ENCODE measurements around the gene SULT1B1.

SULT1B1 gene

GRCh38 chr4:69749771-69750170 is 10.6 kb downstream of the SULT1B1 start:
- DNase-seq (ENCODE audit: low read depth in 2 of 2) = no peak

- DNase-seq (ENCODE audit: low read depth in 2 of 2) = no peak
These were observed 12.2 kb downstream of the SULT1B1 start for GRCh38 chr4:69748173-69748572.

GRCh38 chr4:69744157-69744478 is 16.3 kb downstream of the SULT1B1 start:
- no peak for DNase-seq (ENCODE audit: low read depth in 2 of 2)

GRCh38 chr4:69743476-69744156 is 16.8 kb downstream of the SULT1B1 start:
- DNase-seq (ENCODE audit: low read depth in 2 of 2) = no peak

- DNase-seq (ENCODE audit: low read depth in 2 of 2) = no peak
These were observed 17.8 kb downstream of the SULT1B1 start for GRCh38 chr4:69742596-69742995.

GRCh38 chr4:69738872-69739271 is 21.5 kb downstream of the SULT1B1 start:
- no peak for DNase-seq (ENCODE audit: low read depth in 2 of 2)

GRCh38 chr4:69735119-69735518 is 25.3 kb downstream of the SULT1B1 start:
- DNase-seq (ENCODE audit: low read depth in 2 of 2) = no peak

- no peak for DNase-seq (ENCODE audit: low read depth in 2 of 2)
These were observed 28.6 kb downstream of the SULT1B1 start for GRCh38 chr4:69731847-69732246.

- no peak for DNase-seq (ENCODE audit: low read depth in 2 of 2)
These were observed 29.2 kb downstream of the SULT1B1 start for GRCh38 chr4:69731241-69731640.

- no peak for DNase-seq (ENCODE audit: low read depth in 2 of 2)
These were observed 30.4 kb downstream of the SULT1B1 start for GRCh38 chr4:69730002-69730401.

GRCh38 chr4:69727926-69728325 is 32.5 kb downstream of the SULT1B1 start:
- no peak for DNase-seq (ENCODE audit: low read depth in 2 of 2)

GRCh38 chr4:69727426-69727825 is 33.0 kb downstream of the SULT1B1 start:
- DNase-seq (ENCODE audit: low read depth in 2 of 2) = no peak

GRCh38 chr4:69726971-69727370 is 33.4 kb downstream of the SULT1B1 start:
- no peak for DNase-seq (ENCODE audit: low read depth in 2 of 2)

- DNase-seq (ENCODE audit: low read depth in 2 of 2) = no peak
These were observed 41.8 kb downstream of the SULT1B1 start for GRCh38 chr4:69718396-69719271.

GRCh38 chr4:69717778-69718177 is 42.6 kb downstream of the SULT1B1 start:
- no peak for DNase-seq (ENCODE audit: low read depth in 2 of 2)

- DNase-seq (ENCODE audit: low read depth in 2 of 2) = no peak
These were observed 43.8 kb downstream of the SULT1B1 start for GRCh38 chr4:69716654-69717053.

GRCh38 chr4:69714086-69714485 is 46.3 kb downstream of the SULT1B1 start:
- no peak for DNase-seq (ENCODE audit: low read depth in 2 of 2)

- no peak for DNase-seq (ENCODE audit: low read depth in 2 of 2)
These were observed 46.8 kb downstream of the SULT1B1 start for GRCh38 chr4:69713593-69713992.

GRCh38 chr4:69710580-69710979 is 49.8 kb downstream of the SULT1B1 start:
- no peak for DNase-seq (ENCODE audit: low read depth in 2 of 2)

- DNase-seq (ENCODE audit: low read depth in 2 of 2) = no peak
These were observed 52.2 kb downstream of the SULT1B1 start for GRCh38 chr4:69708211-69708610.

- DNase-seq (ENCODE audit: low read depth in 2 of 2) = no peak
These were observed 52.6 kb downstream of the SULT1B1 start for GRCh38 chr4:69707807-69708206.

GRCh38 chr4:69702201-69702600 is 58.2 kb downstream of the SULT1B1 start:
- DNase-seq (ENCODE audit: low read depth in 2 of 2) = no peak

- no peak for DNase-seq (ENCODE audit: low read depth in 2 of 2)
These were observed 58.7 kb downstream of the SULT1B1 start for GRCh38 chr4:69701696-69702095.
